ENCODE data around the gene METAP1.
"Not testable (repeated sequence)": the region's sequence is repeated elsewhere in the genome, so short reads cannot be mapped to it uniquely, and the experiment has no call there.

GRCh38 chr4:99091841-99092240, 96.3 kb downstream of the METAP1 start:
- not testable (repeated sequence) for TF ChIP-seq CTCF, POLR2A (IDR thresholded peaks at IDR 0.05)

All from heart left ventricle (tissue), 13 donors.